CD1c-positive myeloid dendritic cell (primary cell): ENCODE measurements around the gene SCNN1G.

Source experiments
- DNase-seq: peaks from one replicate; pipeline ENCODE4 v3.0.0-alpha.2; 2016; ENCODE audit errors: extremely low spot score

Gene SCNN1G

GRCh38 chr16:23202166-23202565, 19.6 kb downstream of the SCNN1G start:
- no peak for DNase-seq

- DNase-seq = no peak
These were observed 24.4 kb downstream of the SCNN1G start for GRCh38 chr16:23206986-23207385.

- no peak for DNase-seq
These were observed 24.9 kb downstream of the SCNN1G start for GRCh38 chr16:23207485-23207884.

- no peak for DNase-seq
These were observed 27.1 kb downstream of the SCNN1G start for GRCh38 chr16:23209606-23210005.

GRCh38 chr16:23213831-23214230, 31.3 kb downstream of the SCNN1G start:
- DNase-seq = no peak

GRCh38 chr16:23214796-23215195, 32.3 kb downstream of the SCNN1G start:
- DNase-seq = no peak

GRCh38 chr16:23215435-23215834, 32.9 kb downstream of the SCNN1G start:
- no peak for DNase-seq

GRCh38 chr16:23216658-23217246, 34.2 kb downstream of the SCNN1G start:
- no peak for DNase-seq

- no peak for DNase-seq
These were observed 35.1 kb downstream of the SCNN1G start for GRCh38 chr16:23217646-23218045.

- no peak for DNase-seq
These were observed 40.4 kb downstream of the SCNN1G start for GRCh38 chr16:23222929-23223328.

- no peak for DNase-seq
These were observed 40.8 kb downstream of the SCNN1G start for GRCh38 chr16:23223368-23223767.

- DNase-seq = no peak
These were observed 42.6 kb downstream of the SCNN1G start for GRCh38 chr16:23225109-23225508.

- no peak for DNase-seq
These were observed 43.1 kb downstream of the SCNN1G start for GRCh38 chr16:23225634-23226033.

- no peak for DNase-seq
These were observed 45.0 kb downstream of the SCNN1G start for GRCh38 chr16:23227529-23227928.

GRCh38 chr16:23229714-23230113, 47.2 kb downstream of the SCNN1G start:
- DNase-seq = no peak

GRCh38 chr16:23232806-23233205, 50.3 kb downstream of the SCNN1G start:
- no peak for DNase-seq

GRCh38 chr16:23235176-23235575, 52.6 kb downstream of the SCNN1G start:
- DNase-seq = no peak

GRCh38 chr16:23236983-23237382, 54.4 kb downstream of the SCNN1G start:
- no peak for DNase-seq

- DNase-seq = no peak
These were observed 58.4 kb downstream of the SCNN1G start for GRCh38 chr16:23240994-23241393.

GRCh38 chr16:23244122-23244521, 61.6 kb downstream of the SCNN1G start:
- no peak for DNase-seq

GRCh38 chr16:23245268-23245667, 62.7 kb downstream of the SCNN1G start:
- no peak for DNase-seq

GRCh38 chr16:23248261-23249194, 66.0 kb downstream of the SCNN1G start:
- no peak for DNase-seq

- DNase-seq = no peak
These were observed 67.3 kb downstream of the SCNN1G start for GRCh38 chr16:23249830-23250229.
